Measurements from ENCODE around the gene FGFR3. TPM values are rescaled to one million over a fixed set of nuclear protein-coding genes. Genes with fewer than 3 reads are reported as not detected.
A peak's percentile ranks its signal among the peaks of the same experiment; 100 is the strongest.

Gene FGFR3
- total RNA-seq, 1 donor from 2014 or later: 34.2 TPM

GRCh38 chr4:1794809-1795298 is 1.8 kb downstream of the FGFR3 start:
- Histone ChIP-seq H3K36me3 (no peaks in the 10 kb centered on the region), H3K27ac (no peak overlapping the region), H3K27me3 (ENCODE audit: low read depth) (peaks cover 48% of the 10 kb centered on the region), H3K4me3 (peak overlapping the region; percentile 64), H3K9me3 (no peaks in the 10 kb centered on the region), H3K4me1 (peaks cover 21% of the 10 kb centered on the region)
- no peak for TF ChIP-seq CTCF (IDR thresholded peaks at IDR 0.05)
- intact Hi-C loops (cut with DNase I): no loop called here
- no peak for DNase-seq
- ATAC-seq: no peak

- no peaks in the 10 kb centered on the region for H3K36me3 ChIP-seq
- no peaks in the 10 kb centered on the region for H3K9me3 ChIP-seq
- H3K4me3 ChIP-seq: peak overlapping the region; percentile 64
- no peak for TF ChIP-seq CTCF (IDR thresholded peaks at IDR 0.05)
- ATAC-seq (no peak), DNase-seq (no peak)
- H3K4me1 ChIP-seq: peaks cover 21% of the 10 kb centered on the region
- no peak overlapping the region for H3K27ac ChIP-seq
- H3K27me3 ChIP-seq (ENCODE audit: low read depth): peaks cover 48% of the 10 kb centered on the region
- intact Hi-C loops (cut with DNase I): no loop called here
Measured at GRCh38 chr4:1795299-1796195, 2.5 kb downstream of the FGFR3 start.

GRCh38 chr4:1796486-1797204 is 3.6 kb downstream of the FGFR3 start:
- no peaks in the 10 kb centered on the region for H3K9me3 ChIP-seq
- peaks cover 48% of the 10 kb centered on the region for H3K27me3 ChIP-seq (ENCODE audit: low read depth)
- ATAC-seq (no peak), DNase-seq (no peak)
- intact Hi-C loops (cut with DNase I): no loop called here
- H3K27ac ChIP-seq: no peak overlapping the region
- no peak overlapping the region for H3K4me3 ChIP-seq
- no peak for TF ChIP-seq CTCF (IDR thresholded peaks at IDR 0.05)
- H3K36me3 ChIP-seq: no peaks in the 10 kb centered on the region
- H3K4me1 ChIP-seq: peaks cover 21% of the 10 kb centered on the region

- intact Hi-C loops (cut with DNase I): no loop called here
- Histone ChIP-seq H3K27ac (no peak overlapping the region), H3K36me3 (no peaks in the 10 kb centered on the region), H3K9me3 (no peaks in the 10 kb centered on the region), H3K4me3 (no peak overlapping the region), H3K27me3 (ENCODE audit: low read depth) (peaks cover 46% of the 10 kb centered on the region), H3K4me1 (peaks cover 21% of the 10 kb centered on the region)
- ATAC-seq (no peak), DNase-seq (no peak)
- no peak for TF ChIP-seq CTCF (IDR thresholded peaks at IDR 0.05)
Measured at GRCh38 chr4:1797298-1797860, 4.3 kb downstream of the FGFR3 start.

- Histone ChIP-seq H3K9me3 (no peaks in the 10 kb centered on the region), H3K4me3 (no peak overlapping the region), H3K36me3 (no peaks in the 10 kb centered on the region), H3K4me1 (peaks cover 18% of the 10 kb centered on the region), H3K27me3 (ENCODE audit: low read depth) (peaks cover 40% of the 10 kb centered on the region), H3K27ac (no peak overlapping the region)
- intact Hi-C loops (cut with DNase I): no loop called here
- DNase-seq (no peak), ATAC-seq (no peak)
- no peak for TF ChIP-seq CTCF (IDR thresholded peaks at IDR 0.05)
Measured at GRCh38 chr4:1797861-1798579, 4.9 kb downstream of the FGFR3 start.

Data from lower lobe of right lung (tissue), 2 donors.